ENCODE results near the gene PLXNB3.

Gene PLXNB3

GRCh38 chrX:153774576-153775292 lies 10.7 kb downstream of the PLXNB3 start:
- DNase-seq = no peak

- DNase-seq = no peak
These were observed 11.5 kb downstream of the PLXNB3 start for GRCh38 chrX:153775293-153776119.

- no peak for DNase-seq
These were observed 12.1 kb downstream of the PLXNB3 start for GRCh38 chrX:153776120-153776599.

- no peak for DNase-seq
These were observed 12.6 kb downstream of the PLXNB3 start for GRCh38 chrX:153776611-153777045.

GRCh38 chrX:153777261-153778090 lies 13.4 kb downstream of the PLXNB3 start:
- DNase-seq = no peak

GRCh38 chrX:153778181-153778580 lies 14.1 kb downstream of the PLXNB3 start:
- DNase-seq = no peak

- DNase-seq = no peak
These were observed 14.6 kb downstream of the PLXNB3 start for GRCh38 chrX:153778684-153779101.

GRCh38 chrX:153779891-153780677 lies 16.0 kb downstream of the PLXNB3 start:
- no peak for DNase-seq

GRCh38 chrX:153780678-153781427 lies 16.8 kb downstream of the PLXNB3 start, which contains the start of gene SRPK3:
SRPK3 (plus strand) TSS chrX:153781041; CDS start chrX:153781087, 46 bp downstream.
- no peak for DNase-seq

GRCh38 chrX:153781428-153782047 lies 17.5 kb downstream of the PLXNB3 start:
- DNase-seq = no peak

GRCh38 chrX:153782313-153782712 lies 18.3 kb downstream of the PLXNB3 start:
- no peak for DNase-seq

- no peak for DNase-seq
These were observed 18.8 kb downstream of the PLXNB3 start for GRCh38 chrX:153782871-153783270.

GRCh38 chrX:153783378-153784013 lies 19.4 kb downstream of the PLXNB3 start:
- DNase-seq = no peak

GRCh38 chrX:153784325-153784967 lies 20.4 kb downstream of the PLXNB3 start:
- no peak for DNase-seq

GRCh38 chrX:153786669-153787068 lies 22.6 kb downstream of the PLXNB3 start:
- no peak for DNase-seq

- DNase-seq = no peak
These were observed 25.6 kb downstream of the PLXNB3 start for GRCh38 chrX:153789654-153790053.

- DNase-seq = no peak
These were observed 27.2 kb downstream of the PLXNB3 start for GRCh38 chrX:153791104-153791852.

- no peak for DNase-seq
These were observed 28.3 kb downstream of the PLXNB3 start for GRCh38 chrX:153792368-153792767.

- no peak for DNase-seq
These were observed 29.2 kb downstream of the PLXNB3 start for GRCh38 chrX:153793291-153793690.
